Measurements from ENCODE around the gene COPB2.
"Not testable (repeated sequence)": the region's sequence is repeated elsewhere in the genome, so short reads cannot be mapped to it uniquely, and the experiment has no call there.

The COPB2 gene

DNA sequence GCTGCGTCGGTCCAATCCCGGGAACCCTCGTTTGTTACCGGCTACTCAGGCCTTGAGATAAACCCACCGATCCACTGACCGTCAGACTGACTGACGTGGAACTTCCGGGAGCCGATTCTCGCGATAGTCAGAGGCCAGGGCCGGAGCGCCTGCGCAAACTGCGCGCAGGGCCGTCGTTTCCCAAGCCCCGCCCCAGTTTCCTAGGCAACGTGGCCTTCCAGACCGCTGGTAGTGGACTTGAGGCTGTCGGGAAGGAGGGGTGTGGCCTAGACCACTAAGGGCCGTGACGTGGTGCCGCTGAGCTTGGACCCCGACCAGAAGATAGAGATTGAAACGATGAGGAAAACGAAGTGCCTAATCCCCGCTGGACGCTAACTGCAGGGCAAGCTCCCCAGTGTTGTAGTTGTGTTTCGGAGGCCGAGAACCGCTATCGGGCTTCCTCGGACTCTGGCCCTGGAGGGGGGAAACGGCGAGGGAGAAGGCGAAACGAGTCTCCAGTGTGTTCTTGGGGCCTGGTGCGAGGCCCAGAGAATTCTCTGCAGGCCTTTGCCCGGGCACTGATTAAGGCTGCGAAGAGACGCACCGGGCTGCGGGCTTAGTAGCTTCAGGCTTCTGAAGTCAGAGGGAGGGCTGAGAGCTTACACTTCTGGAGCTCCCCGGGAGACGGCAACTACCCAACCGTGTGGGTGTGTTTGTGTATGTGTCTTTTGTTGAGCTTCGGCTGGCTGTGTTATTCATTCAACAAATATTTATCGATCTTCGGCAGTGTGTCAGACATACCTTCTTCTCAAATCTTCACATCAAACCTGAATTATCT is at the start of gene COPB2:
TSS of gene COPB2 (minus strand) at position 96 of the 817 bp plus-strand sequence. CDS start 97 bp downstream, outside the sequence.
- DNase-seq, result peak; percentile 99

DNA sequence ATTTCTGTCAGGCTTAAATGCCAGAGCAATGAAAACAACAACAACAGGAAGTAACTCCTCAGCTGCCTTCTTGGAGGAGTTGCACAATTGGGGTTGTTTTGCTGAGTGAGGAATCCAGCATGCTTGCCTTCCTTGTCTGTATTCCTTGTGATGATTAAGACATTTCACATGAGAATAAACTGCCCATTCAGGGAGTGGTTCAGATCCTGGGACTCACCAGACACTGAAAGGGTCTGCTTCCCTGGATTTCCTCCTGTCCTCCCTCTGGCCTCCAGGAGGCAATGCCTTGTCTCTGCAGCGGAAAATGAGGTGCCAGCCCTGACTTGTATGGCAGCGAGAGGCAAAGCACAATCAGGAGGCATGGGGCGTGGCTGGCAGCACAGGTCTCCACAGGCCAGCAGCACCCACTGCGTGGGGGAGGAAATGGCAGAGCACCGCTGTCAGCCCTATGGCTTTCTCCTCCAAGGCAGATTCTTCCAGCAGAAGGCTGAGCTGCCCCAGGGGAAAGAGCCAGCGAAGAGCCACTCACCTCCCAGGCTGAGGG is 45.4 kb upstream of the COPB2 start:
- DNase-seq, result no peak

GRCh38 chr3:139434228-139434627 is 44.8 kb upstream of the COPB2 start:
- no peak for DNase-seq

GRCh38 chr3:139433089-139433488 is 43.6 kb upstream of the COPB2 start:
- DNase-seq, result no peak

DNA sequence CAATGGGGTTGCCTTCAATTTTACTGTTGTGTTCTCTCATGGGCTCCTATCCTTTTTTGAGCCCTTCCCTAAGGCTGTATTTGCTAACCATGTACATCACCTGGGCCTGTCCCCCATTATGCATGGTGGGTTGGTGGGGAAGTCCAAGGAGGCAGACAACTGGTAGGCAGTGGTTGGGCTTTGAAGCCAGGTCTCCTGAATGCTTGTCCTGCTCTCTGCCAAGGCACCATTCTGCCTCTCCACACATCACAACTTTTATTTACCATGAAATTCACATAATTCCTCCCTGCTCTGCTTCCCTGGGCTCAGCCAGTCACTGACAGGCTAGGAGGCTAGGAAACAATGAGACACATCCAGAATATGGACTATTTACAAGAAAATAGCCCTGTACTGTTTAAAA is 41.0 kb upstream of the COPB2 start:
- no peak for DNase-seq

DNA sequence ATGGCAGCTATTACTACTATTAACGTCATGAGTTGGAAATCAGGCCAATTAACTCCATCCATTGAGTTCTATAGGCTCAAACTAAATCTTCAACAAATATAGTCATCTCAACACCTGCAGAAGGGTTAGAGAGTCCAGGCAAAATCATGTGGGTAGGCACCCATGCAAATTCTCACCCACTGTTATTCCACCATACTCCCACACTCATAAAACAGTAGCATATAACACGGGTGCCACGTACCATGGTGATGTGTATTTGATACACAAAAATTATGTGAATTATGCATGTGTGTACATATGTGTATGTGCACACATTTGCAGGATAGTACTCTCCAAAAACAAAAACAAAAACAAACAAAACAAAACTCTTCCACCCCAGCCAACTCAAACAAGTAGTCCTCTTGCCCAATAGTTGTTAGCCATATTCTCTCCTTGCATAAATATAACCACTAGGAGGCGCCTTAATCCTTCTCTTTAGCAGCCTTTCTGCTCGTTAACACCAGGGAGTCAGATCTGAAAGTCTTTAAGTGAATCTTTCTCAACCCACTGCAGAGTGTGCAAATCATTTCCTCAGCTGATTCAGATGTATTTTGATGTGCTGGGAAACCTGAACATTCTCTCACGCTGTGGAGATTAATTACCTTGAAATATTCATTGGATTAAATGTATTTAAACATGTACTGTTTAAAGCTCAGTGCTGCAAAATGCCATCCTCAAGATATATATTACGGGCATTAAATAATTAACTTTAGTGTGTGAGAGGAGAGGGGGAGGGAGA is 38.0 kb upstream of the COPB2 start:
- no peak for DNase-seq

DNA sequence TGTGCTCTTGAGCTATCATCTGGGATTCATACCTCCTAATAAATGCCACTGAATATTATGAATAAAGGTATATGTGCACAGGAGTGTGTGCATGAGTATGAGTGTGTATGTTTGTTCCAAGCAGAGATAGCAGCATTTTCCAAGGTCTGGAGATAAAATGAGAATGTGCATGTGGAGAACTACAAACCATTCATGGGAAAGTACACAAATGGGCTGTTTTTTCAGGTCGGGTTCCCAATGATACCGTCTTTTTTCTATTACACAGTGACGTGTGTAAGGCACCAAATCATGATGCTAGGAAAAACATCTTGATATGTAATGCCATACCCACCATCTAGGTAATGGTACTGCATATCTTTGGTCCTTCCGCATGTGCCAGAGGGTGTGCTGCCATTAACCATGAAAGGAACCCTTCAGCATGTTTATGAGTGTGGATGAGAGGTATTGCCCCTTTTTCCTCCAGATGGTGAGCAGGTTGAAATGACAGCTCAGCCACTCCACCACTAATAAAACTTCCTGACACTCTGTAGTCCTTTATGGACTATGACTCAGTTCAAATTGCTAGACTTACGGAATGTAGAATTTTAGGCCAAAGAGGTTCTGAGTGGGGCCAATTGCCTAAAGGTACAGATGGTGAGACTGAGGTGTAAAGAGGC is 36.4 kb upstream of the COPB2 start:
- no peak for DNase-seq

GRCh38 chr3:139423232-139423631 is 33.8 kb upstream of the COPB2 start:
- DNase-seq, result no peak

DNA sequence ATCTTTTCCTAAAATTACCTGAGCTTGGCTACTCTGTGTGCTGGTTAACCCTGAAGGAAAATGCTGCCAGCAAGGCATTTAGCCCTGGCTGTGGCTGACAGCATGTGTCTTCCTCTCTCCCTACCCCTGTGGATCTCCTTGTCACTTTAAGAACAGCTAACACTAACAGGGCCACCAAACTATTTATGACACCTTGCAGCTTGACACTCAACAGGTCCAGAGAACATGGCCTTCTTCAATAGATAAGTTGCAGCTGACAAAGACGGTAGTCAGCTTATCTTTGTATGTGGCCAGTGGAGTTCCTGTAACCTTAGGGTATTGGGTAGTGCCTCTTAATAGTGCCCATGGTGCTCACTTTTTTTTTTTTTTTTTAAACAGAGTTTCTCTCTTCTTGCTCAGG is 32.0 kb upstream of the COPB2 start:
- no peak for DNase-seq

DNA sequence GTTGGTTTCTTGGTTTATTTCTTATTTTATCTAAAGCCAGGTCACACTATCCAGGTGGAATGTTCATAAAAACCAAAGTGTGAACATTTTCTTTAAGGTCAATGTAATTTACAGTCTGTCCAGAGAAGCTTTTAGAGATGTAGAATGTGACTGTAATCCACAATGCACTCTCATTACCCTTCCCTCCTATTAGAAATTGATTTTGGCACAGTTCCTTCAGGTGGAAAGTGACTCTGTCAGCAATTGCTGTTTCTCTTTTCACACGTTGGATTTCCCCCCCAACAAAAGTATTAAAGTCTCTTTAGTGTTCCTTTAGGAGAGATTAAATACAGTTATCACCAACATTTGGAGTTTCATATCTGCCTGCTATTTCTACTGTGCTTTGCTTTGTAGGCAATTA is 31.6 kb upstream of the COPB2 start:
- no peak for DNase-seq

GRCh38 chr3:139418144-139418543 is 28.7 kb upstream of the COPB2 start:
- no peak for DNase-seq

DNA sequence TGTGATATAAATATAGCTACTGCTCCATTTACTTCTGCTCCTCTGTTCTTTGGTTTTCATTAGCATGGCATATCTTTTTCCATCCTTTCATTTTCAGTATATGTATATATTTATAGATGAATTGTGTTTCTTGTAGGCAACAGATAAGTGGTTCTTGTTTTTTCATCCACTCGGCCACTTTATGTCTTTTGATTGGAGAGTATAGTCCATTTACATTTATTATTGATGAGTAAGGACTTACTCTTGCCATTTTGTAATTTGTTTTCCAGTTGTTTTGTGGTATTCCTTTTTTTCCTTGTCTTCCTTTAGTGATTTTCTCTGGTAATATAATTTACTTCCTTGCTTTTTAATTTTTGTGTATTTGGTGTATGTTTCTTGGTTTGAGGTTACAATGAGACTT is 26.8 kb upstream of the COPB2 start:
- DNase-seq, result no peak

DNA sequence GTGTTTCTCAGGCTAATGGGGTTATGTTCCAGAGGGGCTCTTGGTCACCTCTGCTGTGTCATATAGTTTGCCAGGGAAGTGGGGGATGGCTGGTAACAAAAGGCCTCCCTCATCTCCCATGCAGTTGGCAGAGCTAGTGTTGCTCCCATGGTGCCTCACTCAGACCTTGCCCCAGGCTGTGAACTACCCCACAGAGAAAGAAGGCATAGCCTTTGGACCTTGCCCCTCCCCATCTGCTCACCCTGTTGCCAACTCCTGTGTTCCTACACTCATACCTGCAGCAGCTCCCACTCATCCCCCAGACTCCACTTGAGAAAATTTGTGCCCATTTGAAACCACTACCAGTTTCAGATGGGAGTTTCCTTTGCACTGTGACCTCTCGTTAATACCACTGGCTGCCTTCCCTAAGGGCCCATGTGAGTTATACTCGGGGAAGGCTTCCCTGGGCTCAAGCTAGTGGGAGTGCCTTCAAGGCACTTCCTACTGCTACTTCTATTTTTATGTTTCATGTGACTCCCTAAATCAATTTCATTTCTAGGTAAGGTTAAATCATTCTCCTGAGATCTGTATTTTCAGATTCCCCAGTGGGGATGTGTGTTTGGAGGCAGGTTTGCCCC is 25.3 kb upstream of the COPB2 start:
- DNase-seq, result no peak

GRCh38 chr3:139412891-139413290 is 23.4 kb upstream of the COPB2 start:
- DNase-seq, result not testable (repeated sequence)

- DNase-seq, result not testable (repeated sequence)
Measured at GRCh38 chr3:139401155-139401554, 11.7 kb upstream of the COPB2 start.

- DNase-seq, result no peak
Measured at GRCh38 chr3:139396707-139397106, 7.3 kb upstream of the COPB2 start.

GRCh38 chr3:139394116-139394515 is 4.7 kb upstream of the COPB2 start:
- DNase-seq, result no peak

GRCh38 chr3:139388821-139389551 is 461 bp downstream of the COPB2 start:
- no peak for DNase-seq

DNA sequence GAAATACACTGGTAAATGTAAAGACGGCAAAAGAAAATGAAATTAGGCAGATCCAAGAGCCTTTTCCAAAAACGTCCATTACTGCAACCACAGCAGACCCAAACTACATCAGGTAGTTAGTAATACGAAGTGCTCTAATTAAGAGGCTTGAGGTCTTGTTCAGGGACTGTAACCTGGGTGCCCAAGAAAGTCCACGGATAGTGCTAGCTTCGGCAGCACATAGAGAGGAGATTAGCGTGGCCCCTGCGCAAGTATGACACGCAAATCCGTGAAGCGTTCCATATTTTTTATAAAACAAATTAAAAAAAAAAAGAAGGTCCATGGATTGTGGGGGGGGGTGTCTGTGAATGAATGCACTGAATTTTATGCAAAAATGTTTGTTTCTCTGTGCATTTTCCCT is 1.4 kb downstream of the COPB2 start:
- DNase-seq, result no peak

DNA sequence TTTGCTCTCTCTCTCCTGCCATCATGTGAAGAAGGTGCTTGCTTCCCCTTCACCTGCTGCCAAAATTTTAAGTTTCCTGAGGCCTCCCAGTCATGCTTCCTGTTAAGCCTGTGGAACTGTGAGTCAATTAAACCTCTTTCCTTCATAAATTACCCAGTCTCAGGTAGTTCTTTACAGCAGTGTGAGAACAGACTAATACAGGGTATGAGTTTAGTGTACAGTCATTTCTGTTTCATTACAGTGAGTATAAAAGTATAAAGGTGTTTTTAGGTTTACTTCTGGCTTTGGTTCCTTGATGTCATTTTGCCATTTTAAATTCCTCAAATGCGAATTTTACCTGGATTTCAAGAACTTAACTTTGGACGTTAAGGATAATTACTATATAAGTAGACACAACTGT is 7.2 kb downstream of the COPB2 start:
- not testable (repeated sequence) for DNase-seq

- no peak for DNase-seq
Measured at GRCh38 chr3:139380575-139380974, 8.9 kb downstream of the COPB2 start.

- no peak for DNase-seq
Measured at GRCh38 chr3:139378587-139379241, 10.7 kb downstream of the COPB2 start.

Data from activated CD8-positive, alpha-beta memory T cell treated with anti-CD3 and anti-CD28 coated beads, Interleukin-2, amount 50 U/mL, for 48 hours (primary cell).